HepG2 (cell line): ENCODE measurements around the gene KDM3B. TPM values are rescaled to one million over a fixed set of nuclear protein-coding genes. Genes with fewer than 3 reads are reported as not detected.

Experiments
- AKNA ChIP-seq: sonication (generic); formaldehyde crosslinking; IDR thresholded peaks from 2 replicates; pipeline ENCODE4 v1.4.0; 2020; ENCODE audit warnings: missing genetic modification reagents, borderline replicate concordance
- ATF4 ChIP-seq, 2 experiments: fragments of 450-650 bp in 1 of 2; sonication (generic) in 1 of 2; formaldehyde crosslinking; IDR thresholded peaks; 2 replicates each; pipeline versions ENCODE4 v1.5.0 to v1.8.0; 2020 to 2022; ENCODE audit warnings: mild to moderate bottlenecking in 1 of 2, missing genetic modification reagents in 1 of 2
- CBX2 ChIP-seq, 2 experiments: fragments of 200-600 bp in 1 of 2; sonication (generic); formaldehyde crosslinking in 1 of 2; IDR thresholded peaks; 2 replicates each; pipeline versions ENCODE4 v1.7.0 to v1.8.1; 2018 to 2022; ENCODE audit warnings: low read depth in 2 of 2, low read length in 1 of 2, mild to moderate bottlenecking in 1 of 2, missing genetic modification reagents in 1 of 2
- FOXK2 ChIP-seq: fragments of 450-650 bp; IDR thresholded peaks from 2 replicates; pipeline ENCODE4 v1.6.1; 2016
- IRX3 ChIP-seq: sonication (generic); formaldehyde crosslinking; IDR thresholded peaks from 2 replicates; pipeline ENCODE4 v1.8.1; 2023; ENCODE audit warnings: mild to moderate bottlenecking, low read depth, missing genetic modification reagents, borderline replicate concordance
- LCORL ChIP-seq, 2 experiments: fragments of 450-650 bp in 1 of 2; sonication (generic) in 1 of 2; formaldehyde crosslinking in 1 of 2; IDR thresholded peaks; 2 replicates each; pipeline versions ENCODE4 v1.5.0 to v1.6.1; 2017 to 2020; ENCODE audit warnings: antibody characterized with exemption in 1 of 2, missing genetic modification reagents in 1 of 2
- MAZ ChIP-seq, 2 experiments: sonication (generic) in 1 of 2; formaldehyde crosslinking in 1 of 2; IDR thresholded peaks; 2 replicates each; pipeline versions ENCODE4 v1.5.0 to v1.6.1; 2012 to 2020; ENCODE audit warnings: low read depth in 2 of 2, mild to moderate bottlenecking in 2 of 2, borderline replicate concordance in 1 of 2, improper control_type of control experiment in 1 of 2, low read length in 1 of 2, missing genetic modification reagents in 1 of 2, moderate library complexity in 1 of 2
- SNAI1 ChIP-seq: sonication (generic); formaldehyde crosslinking; IDR thresholded peaks from 2 replicates; pipeline ENCODE4 v1.5.0; 2020; ENCODE audit warnings: mild to moderate bottlenecking, missing genetic modification reagents, borderline replicate concordance
- SNAPC4 ChIP-seq: sonication (generic); formaldehyde crosslinking; IDR thresholded peaks from 2 replicates; pipeline ENCODE4 v1.4.0; 2020; ENCODE audit warnings: mild to moderate bottlenecking, missing genetic modification reagents
- ZFP41 ChIP-seq: sonication (generic); formaldehyde crosslinking; IDR thresholded peaks from 2 replicates; pipeline ENCODE4 v1.4.0; 2020; ENCODE audit warnings: mild to moderate bottlenecking, missing genetic modification reagents, borderline replicate concordance
- ZNF17 ChIP-seq: sonication (generic); formaldehyde crosslinking; IDR thresholded peaks from 2 replicates; pipeline ENCODE4 v1.5.0; 2020; ENCODE audit warnings: mild to moderate bottlenecking, missing genetic modification reagents
- ZNF335 ChIP-seq: sonication (generic); formaldehyde crosslinking; IDR thresholded peaks from 2 replicates; pipeline ENCODE4 v1.4.0; 2020; ENCODE audit warnings: missing genetic modification reagents
- ZNF792 ChIP-seq: IDR thresholded peaks from 2 replicates; pipeline ENCODE4 v1.6.1; 2016
- polyA plus RNA-seq, 8 experiments: library from polyadenylated mRNA; depleted of rRNA in 3 of 8; stranded (reverse) in 7 of 8; unstranded in 1 of 8; fragments of >200 nt; fragmentation: Illumina TruSeq in 4 of 8; extraction: Trizol in 4 of 8; gene quantifications; 2 replicates each; pipeline versions ENCODE4 v1.2.1 to v1.2.3, GENCODE V29; 2011 to 2016; ENCODE audit warnings: low read depth in 4 of 8, missing spikeins in 1 of 8, mixed read lengths in 1 of 8; ENCODE audit not compliant: insufficient read depth in 1 of 8
- total RNA-seq, 5 experiments: library from RNA; depleted of rRNA; stranded (reverse); fragments of >200 nt; fragmentation: Illumina TruSeq; extraction: Trizol; gene quantifications; 2 replicates each; pipeline ENCODE4 v1.2.3, GENCODE V29; 2016; ENCODE audit warnings: low read depth in 1 of 5

The KDM3B gene
- total and polyA plus RNA-seq, 2 of the 13 experiments (the other 11 are each of a cell fraction or from before 2014, with no cell fraction given) = 19.7 to 34.3 TPM

- TF ChIP-seq ATF4 (CRISPR knock-in tag; IDR thresholded peaks at IDR 0.05) (no peak), CBX2 (IDR thresholded peaks at IDR 0.05; ENCODE audit: low read depth, low read length) (no peak), CBX2 (CRISPR knock-in tag; IDR thresholded peaks at IDR 0.05; ENCODE audit: low read depth) (no peak), IRX3 (CRISPR knock-in tag) (no peak), ZNF17 (CRISPR knock-in tag) (no peak), MAZ (IDR thresholded peaks at IDR 0.05; ENCODE audit: borderline replicate concordance, low read depth, low read length) (no peak), MAZ (CRISPR knock-in tag; IDR thresholded peaks at IDR 0.05; ENCODE audit: low read depth) (no peak), AKNA (CRISPR knock-in tag) (no peak), ZNF792 (CRISPR knock-in tag) (no peak), SNAI1 (no peak), LCORL (IDR thresholded peaks at IDR 0.05) (no peak), LCORL (CRISPR knock-in tag; IDR thresholded peaks at IDR 0.05) (no peak), FOXK2 (no peak), ZFP41 (CRISPR knock-in tag) (no peak), SNAPC4 (CRISPR knock-in tag) (no peak), ZNF335 (CRISPR knock-in tag) (no peak)
Observed at GRCh38 chr5:138438724-138439476, 86.4 kb downstream of the KDM3B start, which contains the start of gene REEP2 (continued).
